ENCODE results near the gene GVQW3.

DNA sequence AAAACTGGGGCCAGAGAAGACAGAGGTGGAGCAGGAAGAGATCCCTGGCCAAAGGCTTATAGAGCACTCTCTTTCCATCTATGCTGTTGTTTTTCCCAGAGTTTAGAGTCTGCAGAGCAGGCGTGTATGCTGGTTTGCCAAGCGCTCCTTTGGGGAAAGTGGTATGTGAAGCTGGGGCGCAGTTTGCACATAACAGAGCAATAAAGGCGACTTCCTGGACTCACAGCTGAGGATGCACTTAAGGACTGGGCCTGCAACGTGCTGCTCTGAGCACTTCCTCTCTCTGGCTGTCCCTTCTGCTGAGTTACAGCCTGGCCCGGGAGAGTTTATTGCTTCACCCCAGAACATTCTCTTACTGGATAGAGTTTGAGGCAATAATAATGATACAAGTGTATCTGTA is 41.9 kb upstream of the GVQW3 start:
- TF ChIP-seq TARDBP (IDR thresholded peaks at IDR 0.05), result no peak
- TF ChIP-seq SUZ12 (IDR thresholded peaks at IDR 0.05), result no peak
- TF ChIP-seq HDGF (IDR thresholded peaks at IDR 0.05; ENCODE audit: borderline replicate concordance), result no peak
- TF ChIP-seq SP1 (IDR thresholded peaks at IDR 0.05), result no peak
- TF ChIP-seq FOXM1 (IDR thresholded peaks at IDR 0.05; ENCODE audit: borderline replicate concordance), result no peak
- no peak for TF ChIP-seq FOXK2 (IDR thresholded peaks at IDR 0.05)
- TF ChIP-seq L3MBTL2 (conservative IDR thresholded peaks at IDR 0.05), result no peak
- no peak for TF ChIP-seq ZNF384 (IDR thresholded peaks at IDR 0.05)
